GM18508 (cell line): Measurements from ENCODE around the gene LGR5.

Experiments used
- ATAC-seq: cut with Tn5 transposase; IDR thresholded peaks from one replicate; pipeline ENCODE4 v1.9.1; 2021; ENCODE audit warnings: moderate number of reproducible peaks; ENCODE audit not compliant: insufficient read depth, unreplicated experiment

LGR5 gene

GRCh38 chr12:71587012-71587411 lies 147.4 kb downstream of the LGR5 start:
- no peak for ATAC-seq

GRCh38 chr12:71589478-71589881 lies 149.9 kb downstream of the LGR5 start:
- no peak for ATAC-seq

GRCh38 chr12:71591601-71592000 lies 152.0 kb downstream of the LGR5 start:
- ATAC-seq = no peak

DNA sequence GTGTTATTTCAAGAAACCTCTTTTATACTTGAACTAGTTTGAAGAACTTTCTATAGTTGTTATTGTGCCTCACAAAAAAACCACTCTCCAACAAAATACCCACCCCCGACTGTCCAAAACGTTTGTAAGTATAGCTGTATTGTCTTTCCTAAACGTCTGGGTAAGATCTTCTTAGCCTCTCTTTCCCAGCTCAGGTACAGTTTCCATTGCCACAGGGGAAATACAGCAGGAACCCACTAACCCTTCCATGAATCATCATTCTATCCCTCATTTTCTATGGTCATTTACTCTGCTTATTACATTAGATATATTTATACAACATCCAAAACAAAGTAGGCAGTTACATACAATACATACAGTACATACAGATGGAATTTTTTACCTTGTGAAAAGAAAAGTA lies 153.2 kb downstream of the LGR5 start:
- ATAC-seq = no peak

GRCh38 chr12:71594214-71594948 lies 154.8 kb downstream of the LGR5 start:
- ATAC-seq = no peak

- ATAC-seq = no peak
These were observed 159.6 kb downstream of the LGR5 start for GRCh38 chr12:71599210-71599609.

DNA sequence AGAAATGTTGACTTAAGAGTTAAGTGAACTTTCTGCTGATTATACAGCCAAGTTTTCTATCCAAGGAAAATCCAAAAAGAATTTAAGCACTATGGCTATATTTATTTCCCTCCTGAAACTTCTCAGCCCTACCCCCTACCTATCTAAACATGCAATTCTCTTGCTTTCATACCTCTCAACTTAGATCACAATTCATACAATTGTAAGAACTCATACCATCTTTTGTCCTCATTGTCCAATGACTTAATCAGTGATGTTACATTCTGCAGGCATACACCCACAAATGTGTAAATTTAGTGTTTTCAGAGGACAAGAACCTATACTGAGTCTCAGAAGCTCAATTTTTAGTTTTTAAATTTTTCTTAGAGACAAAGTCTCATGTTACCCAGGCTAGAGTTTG lies 161.9 kb downstream of the LGR5 start:
- no peak for ATAC-seq

GRCh38 chr12:71602761-71603577 lies 163.4 kb downstream of the LGR5 start:
- ATAC-seq = no peak

GRCh38 chr12:71605039-71605438 lies 165.4 kb downstream of the LGR5 start:
- ATAC-seq = no peak

DNA sequence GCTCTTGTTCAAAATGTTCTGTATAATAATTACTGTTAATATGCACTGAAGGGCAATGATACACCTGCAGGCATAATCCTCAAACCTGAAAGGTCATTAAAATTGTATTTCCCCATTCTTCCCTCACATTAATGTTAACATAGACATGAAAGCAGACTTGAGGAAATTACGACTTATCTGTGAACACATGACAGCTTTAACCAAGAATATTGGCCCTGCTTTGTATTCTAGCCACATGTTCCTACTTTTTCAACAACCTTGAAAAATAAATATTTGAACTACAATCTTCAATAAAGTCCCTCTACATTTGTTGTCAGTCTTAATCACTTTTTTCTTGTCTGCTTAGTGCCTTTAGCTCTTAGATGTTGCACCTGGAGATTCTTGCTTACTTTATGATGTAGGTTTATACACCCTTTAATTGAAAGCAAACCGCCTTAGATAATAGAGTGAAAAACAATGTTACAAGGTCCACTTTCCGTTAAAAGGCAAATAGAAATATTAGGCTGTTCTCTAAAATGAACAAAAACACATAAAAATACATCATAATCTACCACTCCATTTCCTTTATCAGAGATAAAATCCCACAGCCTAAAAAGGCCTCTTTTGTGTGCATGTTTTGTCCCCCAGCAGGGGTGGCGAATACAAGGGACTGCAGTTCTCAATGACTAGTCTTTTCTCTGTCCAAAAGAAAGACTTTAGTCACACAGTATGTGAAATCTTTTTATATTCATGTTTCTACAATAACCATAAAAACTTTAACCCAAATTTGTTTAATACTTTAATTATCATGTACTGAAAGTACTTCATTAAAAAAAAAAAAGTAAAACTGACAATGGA lies 168.1 kb downstream of the LGR5 start:
- no peak for ATAC-seq

GRCh38 chr12:71610031-71610795 lies 170.6 kb downstream of the LGR5 start:
- no peak for ATAC-seq

- ATAC-seq = no peak
These were observed 182.3 kb downstream of the LGR5 start for GRCh38 chr12:71621938-71622337.

DNA sequence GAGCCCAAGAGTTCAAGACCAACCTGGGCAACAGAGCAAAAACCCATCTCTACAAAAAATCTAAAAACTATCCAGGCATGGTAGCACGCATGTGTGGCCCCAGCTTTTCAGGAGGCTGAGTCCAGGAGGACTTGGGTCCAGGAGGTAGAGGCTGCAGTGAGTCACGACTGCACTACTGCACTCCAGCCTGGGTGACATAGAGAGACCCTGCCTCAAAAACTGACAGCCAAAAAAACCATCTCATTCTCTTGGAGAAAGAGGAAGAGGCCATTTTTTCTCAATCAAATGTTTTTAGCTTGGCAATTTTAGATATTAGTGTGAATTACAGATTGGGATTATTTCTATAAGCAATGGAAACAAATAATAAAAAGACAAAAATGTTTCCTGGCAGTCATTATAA lies 185.9 kb downstream of the LGR5 start:
- no peak for ATAC-seq

DNA sequence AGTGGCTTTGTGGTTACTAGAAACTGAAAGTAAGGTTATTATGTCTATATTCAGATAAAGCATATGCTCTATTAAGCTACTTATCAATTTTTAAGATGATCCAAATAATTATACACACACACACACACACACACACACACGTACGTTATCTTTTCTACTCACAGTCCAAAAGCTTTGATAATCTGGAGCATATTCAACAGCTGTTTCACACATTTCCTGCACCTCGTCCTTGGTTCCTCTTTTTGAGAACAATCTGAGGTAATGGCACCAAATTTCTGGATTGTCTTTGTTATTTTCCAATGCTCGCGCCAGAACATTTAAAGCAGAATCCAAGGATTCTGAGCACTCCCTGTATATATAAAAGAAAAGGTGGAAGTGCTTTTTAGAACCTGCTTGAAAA lies 186.5 kb downstream of the LGR5 start:
- ATAC-seq = no peak

GRCh38 chr12:71626768-71627167 lies 187.2 kb downstream of the LGR5 start:
- ATAC-seq = no peak

- ATAC-seq = no peak
These were observed 187.9 kb downstream of the LGR5 start for GRCh38 chr12:71627438-71628002.
